ENCODE data around the gene COPS9. TPM values are rescaled to one million over a fixed set of nuclear protein-coding genes. Genes with fewer than 3 reads are reported as not detected.

The COPS9 gene
- polyA plus RNA-seq, 1 donor (not counting 4 experiments of a cell fraction or from before 2014, with no cell fraction given): 399 TPM

GRCh38 chr2:240147382-240147781 is 11.3 kb upstream of the COPS9 start:
- no peaks in the 10 kb centered on the region for H3K36me3 ChIP-seq (ENCODE audit: control insufficient read depth in 2 of 2, extremely low read depth in 1 of 2, insufficient read depth in 2 of 2, low read length in 2 of 2)
- DNase-seq (ENCODE audit: low read depth, low spot score) (no peak), FAIRE-seq (no peak)
- H4K20me1 ChIP-seq (ENCODE audit: control insufficient read depth, extremely low read depth, insufficient read depth, low read length): no peaks in the 10 kb centered on the region
- TF ChIP-seq EZH2 (IDR thresholded peaks at IDR 0.05; ENCODE audit: low read length) (no peak), CTCF (optimal IDR thresholded peaks at IDR 0.05 in 1 of 3, IDR thresholded peaks at IDR 0.05 in 1 of 3, conservative IDR thresholded peaks at IDR 0.05 in 1 of 3; ENCODE audit: extremely low read depth in 1 of 3, insufficient read depth in 2 of 3, low read length in 3 of 3) (no peak)
- H3K9ac ChIP-seq (ENCODE audit: control insufficient read depth, extremely low read depth, insufficient read depth, low read length): no peak overlapping the region
- dilution Hi-C loops (cut with MboI; ENCODE audit: extremely low pct_ligation_motif_present, low sequenced_read_pairs): no loop called here
- H3K4me3 ChIP-seq (ENCODE audit: control insufficient read depth in 2 of 3, extremely low read depth in 1 of 3, insufficient read depth in 2 of 3, low read depth in 1 of 3, low read length in 3 of 3): no peak overlapping the region
- no peaks in the 10 kb centered on the region for H3K9me3 ChIP-seq (ENCODE audit: control insufficient read depth, low read depth, low read length)
- H3K4me2 ChIP-seq (ENCODE audit: control insufficient read depth, extremely low read depth, insufficient read depth, low read depth, low read length): no peak overlapping the region
- H3K4me1 ChIP-seq (ENCODE audit: control insufficient read depth, extremely low read depth, insufficient read depth, low read length): no peaks in the 10 kb centered on the region
- no peak overlapping the region for H2AFZ ChIP-seq (ENCODE audit: control insufficient read depth, low read length)
- no peaks in the 10 kb centered on the region for H3K9me1 ChIP-seq (ENCODE audit: control insufficient read depth, extremely low read depth, insufficient read depth, low read length)
- H3K27ac ChIP-seq (ENCODE audit: control insufficient read depth, insufficient read depth, low read length): no peak overlapping the region
- peaks cover 16% of the 10 kb centered on the region for H3K27me3 ChIP-seq (ENCODE audit: control insufficient read depth, extremely low read depth, insufficient read depth, low read length)
- no peaks in the 10 kb centered on the region for H3K79me2 ChIP-seq (ENCODE audit: control insufficient read depth, insufficient read depth, low read length)

GRCh38 chr2:240146627-240147278 is 10.6 kb upstream of the COPS9 start:
- dilution Hi-C loops (cut with MboI; ENCODE audit: extremely low pct_ligation_motif_present, low sequenced_read_pairs): no loop called here
- no peaks in the 10 kb centered on the region for H3K4me1 ChIP-seq (ENCODE audit: control insufficient read depth, extremely low read depth, insufficient read depth, low read length)
- no peaks in the 10 kb centered on the region for H3K36me3 ChIP-seq (ENCODE audit: control insufficient read depth in 2 of 2, extremely low read depth in 1 of 2, insufficient read depth in 2 of 2, low read length in 2 of 2)
- no peaks in the 10 kb centered on the region for H3K9me3 ChIP-seq (ENCODE audit: control insufficient read depth, low read depth, low read length)
- H2AFZ ChIP-seq (ENCODE audit: control insufficient read depth, low read length): no peak overlapping the region
- TF ChIP-seq EZH2 (IDR thresholded peaks at IDR 0.05; ENCODE audit: low read length) (no peak), CTCF (optimal IDR thresholded peaks at IDR 0.05 in 1 of 3, IDR thresholded peaks at IDR 0.05 in 1 of 3, conservative IDR thresholded peaks at IDR 0.05 in 1 of 3; ENCODE audit: extremely low read depth in 1 of 3, insufficient read depth in 2 of 3, low read length in 3 of 3) (no peak)
- no peaks in the 10 kb centered on the region for H3K9me1 ChIP-seq (ENCODE audit: control insufficient read depth, extremely low read depth, insufficient read depth, low read length)
- no peak overlapping the region for H3K4me2 ChIP-seq (ENCODE audit: control insufficient read depth, extremely low read depth, insufficient read depth, low read depth, low read length)
- no peak overlapping the region for H3K9ac ChIP-seq (ENCODE audit: control insufficient read depth, extremely low read depth, insufficient read depth, low read length)
- no peaks in the 10 kb centered on the region for H3K79me2 ChIP-seq (ENCODE audit: control insufficient read depth, insufficient read depth, low read length)
- H3K4me3 ChIP-seq (ENCODE audit: control insufficient read depth in 2 of 3, extremely low read depth in 1 of 3, insufficient read depth in 2 of 3, low read depth in 1 of 3, low read length in 3 of 3): no peak overlapping the region
- H3K27ac ChIP-seq (ENCODE audit: control insufficient read depth, insufficient read depth, low read length): no peak overlapping the region
- H3K27me3 ChIP-seq (ENCODE audit: control insufficient read depth, extremely low read depth, insufficient read depth, low read length): peaks cover 14% of the 10 kb centered on the region
- H4K20me1 ChIP-seq (ENCODE audit: control insufficient read depth, extremely low read depth, insufficient read depth, low read length): no peaks in the 10 kb centered on the region
- FAIRE-seq (no peak), DNase-seq (ENCODE audit: low read depth, low spot score) (no peak)

Data from keratinocyte (primary cell).